ENCODE results near the gene ART5. TPM values are rescaled to one million over a fixed set of nuclear protein-coding genes. Genes with fewer than 3 reads are reported as not detected.

ART5 gene
- total RNA-seq: not detected in 2 replicates

GRCh38 chr11:3641701-3642070 lies at the start of gene ART5:
Gene ART5 (minus strand): TSS chr11:3641992. CDS start chr11:3641862, 130 bp downstream.

GRCh38 chr11:3671334-3672254 lies 29.8 kb upstream of the ART5 start, which contains the start of gene CHRNA10:
Gene CHRNA10 (minus strand): TSS chr11:3671384. CDS start chr11:3671312, 72 bp downstream.

GRCh38 chr11:3644817-3645235 lies 3.0 kb upstream of the ART5 start, which contains the start of gene ART1:
Gene ART1 (plus strand): TSS chr11:3645128. CDS start chr11:3659214, 14,086 bp downstream.

Other genes starting within 250 kb of the ART5 start
- gene ART1, start 3.1 kb upstream of the ART5 start, total RNA-seq: not detected in 2 replicates
- gene CHRNA10, start 29.4 kb upstream of the ART5 start, total RNA-seq: 0.97 TPM in 1 of 2 replicates, not detected in the other
- gene NUP98, start 155.6 kb upstream of the ART5 start, total RNA-seq: 67.3 and 75.0 TPM in 2 replicates
- 7.3 and 11.2 TPM in 2 replicates for gene PGAP2, start 166.6 kb upstream of the ART5 start, total RNA-seq
- 36.5 and 53.3 TPM in 2 replicates for gene RHOG, start 199.0 kb upstream of the ART5 start, total RNA-seq
- 20.4 and 30.5 TPM in 2 replicates for gene STIM1, start 213.7 kb upstream of the ART5 start, total RNA-seq